ENCODE data around the gene ZNF81.
"Not testable (repeated sequence)": the region's sequence is repeated elsewhere in the genome, so short reads cannot be mapped to it uniquely, and the experiment has no call there.

Gene ZNF81

DNA sequence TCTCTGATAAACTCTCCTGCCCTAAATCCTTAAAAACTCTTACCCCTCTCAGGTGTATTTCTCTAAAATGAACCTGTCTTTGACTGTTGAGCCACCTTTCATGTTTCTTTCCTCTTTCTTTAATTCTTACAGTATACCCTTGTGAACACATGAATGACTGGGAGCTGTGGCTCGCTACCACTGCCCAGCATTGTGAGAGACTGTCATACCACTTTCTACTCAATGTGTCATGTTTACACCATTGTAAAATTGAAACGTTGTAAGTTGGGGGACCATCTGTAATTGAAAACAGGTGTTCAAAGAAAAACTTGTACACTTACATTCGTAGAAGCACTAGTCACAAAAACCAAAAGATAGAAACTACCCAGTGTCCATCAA is 100.2 kb downstream of the ZNF81 start:
- FAIRE-seq, result no peak

DNA sequence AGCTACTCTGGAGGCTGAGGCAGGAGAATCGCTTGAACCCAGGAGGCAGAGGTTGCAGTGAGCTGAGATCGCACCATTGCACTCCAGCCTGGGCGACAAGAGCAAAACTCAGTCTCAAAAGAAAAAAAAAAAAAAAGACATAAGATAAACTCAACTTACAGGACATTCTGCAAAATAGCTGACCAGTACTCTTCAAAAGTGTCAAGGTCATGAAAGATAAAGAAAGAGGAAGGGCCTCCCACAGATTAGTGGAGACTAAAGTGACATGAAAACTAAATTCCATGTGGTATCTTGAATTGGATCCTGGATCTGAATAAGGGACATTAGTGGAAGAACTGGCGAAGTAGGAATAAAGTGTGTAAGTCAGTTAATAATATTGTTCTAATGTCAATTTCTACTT is 103.7 kb downstream of the ZNF81 start:
- FAIRE-seq, result no peak

DNA sequence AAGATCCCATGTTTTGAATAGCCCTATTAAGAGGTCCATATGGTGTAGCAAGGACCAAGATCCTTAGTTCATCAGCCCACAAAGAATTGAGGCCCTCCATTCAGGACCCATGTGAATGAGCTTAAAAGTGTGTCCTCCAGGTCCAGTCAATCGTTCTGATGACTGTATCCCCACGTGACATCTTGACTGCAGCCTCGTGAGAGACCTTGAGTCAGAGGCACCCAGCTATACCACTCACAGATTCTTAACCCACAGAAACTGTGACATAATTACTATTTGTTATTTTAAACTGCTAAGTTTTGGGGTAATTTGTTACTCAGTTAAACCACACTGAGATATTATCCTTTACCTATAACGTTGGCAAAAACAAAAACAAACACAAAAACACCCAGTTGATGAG is 104.7 kb downstream of the ZNF81 start:
- no peak for FAIRE-seq

DNA sequence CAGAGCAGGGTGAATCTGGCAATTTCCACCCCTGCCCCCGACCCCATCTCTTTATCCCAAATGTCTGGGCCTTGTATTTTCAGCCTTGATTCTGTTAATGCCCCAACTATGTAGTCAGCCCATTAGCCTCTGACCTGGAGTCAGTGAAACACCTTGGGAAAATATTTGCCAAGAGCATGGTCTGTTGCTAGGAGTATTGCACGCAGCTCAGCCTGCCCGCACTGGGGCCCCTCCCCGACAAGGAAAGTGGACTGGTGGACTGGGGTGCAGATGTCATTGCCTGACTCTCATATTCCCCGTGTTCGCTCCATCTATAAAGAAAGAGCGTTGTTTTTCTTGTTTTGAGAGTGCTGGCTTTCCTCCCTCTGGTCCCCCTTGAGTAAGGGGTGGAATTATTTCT is 118.6 kb downstream of the ZNF81 start:
- not testable (repeated sequence) for FAIRE-seq

DNA sequence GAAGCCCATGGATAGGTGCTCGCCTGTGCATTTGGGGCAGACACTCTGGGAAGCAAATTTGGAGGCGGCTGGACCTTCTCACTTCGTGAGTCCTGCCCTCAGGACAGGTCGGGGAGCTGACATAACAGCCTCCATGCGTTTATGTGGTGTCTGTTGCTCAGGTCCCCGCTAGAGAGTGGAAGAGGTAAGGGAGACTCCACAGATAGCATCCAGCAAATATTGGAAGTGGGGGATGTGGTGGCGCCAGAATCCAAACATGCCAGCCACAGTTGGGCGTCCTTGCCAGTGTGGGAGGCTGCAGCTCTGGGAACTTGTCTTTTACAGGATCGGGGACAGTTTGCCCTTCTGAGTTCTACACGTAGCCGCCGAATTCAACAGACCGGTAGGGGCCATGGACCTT is 119.3 kb downstream of the ZNF81 start:
- no peak for FAIRE-seq

DNA sequence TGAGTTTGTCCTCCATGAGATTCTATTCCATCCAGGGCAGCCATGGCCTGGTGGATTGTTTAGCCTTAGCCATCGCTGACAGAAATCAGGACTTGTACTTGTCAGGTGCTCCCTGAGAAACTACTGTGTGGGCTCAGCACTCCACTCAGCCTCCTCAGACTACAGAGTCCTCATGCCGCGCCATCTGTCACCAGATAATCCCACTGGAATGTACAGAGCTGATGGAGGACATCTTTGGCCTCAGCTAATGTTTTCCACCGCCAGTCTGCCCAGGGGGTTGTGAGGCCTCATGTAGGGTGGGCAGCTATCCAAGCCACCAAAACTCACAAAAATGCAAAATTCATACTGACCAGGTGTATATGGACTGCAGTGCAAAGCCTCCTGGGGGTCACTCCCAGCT is 121.5 kb downstream of the ZNF81 start:
- FAIRE-seq, result not testable (repeated sequence)

DNA sequence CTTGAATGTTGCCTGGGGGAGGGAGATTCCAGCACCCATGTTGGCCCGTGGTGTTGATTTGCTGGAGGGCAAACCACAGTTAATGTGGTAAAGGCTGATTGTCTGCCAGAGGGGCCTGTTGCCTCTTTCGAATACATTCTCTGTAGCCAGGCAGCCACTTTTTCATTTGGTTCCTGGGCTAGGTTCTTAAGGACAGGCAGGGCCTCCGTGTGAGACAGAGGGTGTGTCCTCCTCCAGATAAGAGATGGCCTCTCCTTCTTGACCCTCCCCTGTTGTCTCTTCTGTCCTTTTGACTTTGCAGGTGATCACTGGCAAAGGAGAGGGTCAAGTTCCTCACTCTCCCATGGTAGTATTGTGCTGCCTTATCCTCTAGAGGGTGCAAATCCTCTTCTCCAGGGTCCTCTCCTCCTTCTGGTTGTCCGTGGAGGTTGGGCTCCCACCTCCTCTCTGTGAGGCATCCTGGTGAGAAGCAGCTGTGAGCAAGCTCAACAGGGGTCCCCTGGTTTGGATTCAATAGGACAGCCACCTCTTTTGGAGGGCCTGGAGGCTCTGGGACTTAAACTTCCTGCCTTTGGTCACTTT is 122.2 kb downstream of the ZNF81 start:
- no peak for FAIRE-seq

DNA sequence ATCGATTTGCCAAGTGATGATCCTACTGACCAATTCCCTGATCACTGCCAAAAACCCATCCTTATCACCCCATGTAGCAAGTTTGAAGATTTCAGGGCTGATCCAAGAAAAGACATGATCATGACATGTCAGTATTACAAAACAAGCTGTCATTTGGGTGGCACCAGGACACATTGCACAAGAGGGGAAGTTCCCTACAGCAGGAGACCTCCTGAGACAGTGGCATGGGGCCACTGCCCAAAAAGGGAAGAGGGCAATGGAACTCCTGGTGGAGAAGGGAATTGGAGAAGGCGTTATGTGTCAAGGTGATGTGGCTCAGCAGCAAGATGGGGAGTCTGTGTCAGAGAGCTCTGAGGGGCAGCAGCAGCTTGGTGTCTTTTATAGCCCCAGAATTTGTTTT is 123.7 kb downstream of the ZNF81 start:
- no peak for FAIRE-seq

DNA sequence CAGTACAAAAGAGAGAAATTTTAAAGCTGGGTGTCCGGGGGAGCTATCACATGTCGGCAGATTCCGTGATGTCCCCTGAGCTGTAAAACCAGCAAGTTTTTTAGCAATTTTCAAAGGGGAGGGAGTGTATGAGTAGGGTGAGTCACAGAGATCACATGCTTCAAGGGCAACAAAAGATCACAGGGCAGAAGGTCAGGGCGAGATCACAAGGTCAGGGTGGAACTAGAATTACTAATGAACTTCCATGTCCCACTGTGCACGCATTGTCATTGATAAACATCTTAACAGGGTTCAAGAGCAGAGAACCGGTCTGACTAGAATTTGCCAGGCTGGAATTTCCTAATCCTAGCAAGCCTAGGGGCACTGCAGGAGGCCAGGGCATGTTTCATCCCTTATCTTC is 125.1 kb downstream of the ZNF81 start:
- FAIRE-seq, result not testable (repeated sequence)

DNA sequence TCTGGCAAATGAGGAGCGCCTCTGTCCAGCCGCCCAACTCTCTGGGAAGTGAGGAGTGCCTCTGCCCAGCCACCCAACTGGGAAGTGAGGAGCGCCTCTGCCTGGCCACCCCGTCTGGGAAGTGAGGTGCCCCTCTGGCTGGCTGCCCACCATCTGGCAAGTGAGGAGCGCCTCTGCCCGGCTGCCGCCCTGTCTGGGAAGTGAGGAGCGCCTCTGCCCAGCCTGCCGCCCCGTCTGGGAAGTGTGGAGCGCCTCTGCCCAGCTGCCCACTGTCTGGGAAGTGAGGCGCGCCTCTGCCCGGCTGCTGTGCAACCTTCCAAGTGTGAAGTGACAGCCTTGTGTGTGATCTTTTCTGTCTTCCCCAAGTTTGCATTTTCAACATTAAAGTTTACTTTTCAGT is 128.8 kb downstream of the ZNF81 start:
- FAIRE-seq, result not testable (repeated sequence)

All from endometrium (tissue), 2 donors.